Skin of body (tissue), 2 donors: ENCODE data around the gene SYT2. TPM values are rescaled to one million over a fixed set of nuclear protein-coding genes. Genes with fewer than 3 reads are reported as not detected.
A peak's percentile ranks its signal among the peaks of the same experiment; 100 is the strongest.
"Not testable (repeated sequence)": the region's sequence is repeated elsewhere in the genome, so short reads cannot be mapped to it uniquely, and the experiment has no call there.

Experiments used
- DNase-seq: peaks from one replicate; lab custom pipeline; 2025; lab: John Stamatoyannopoulos, UW
- total RNA-seq: library from RNA; depleted of rRNA; stranded (reverse); fragments of >200 nt; gene quantifications from one replicate; pipeline ENCODE4 v1.2.3, GENCODE V29; 2014

SYT2 gene
- total RNA-seq, 1 donor from 2014 or later, result 0.10 TPM

DNA sequence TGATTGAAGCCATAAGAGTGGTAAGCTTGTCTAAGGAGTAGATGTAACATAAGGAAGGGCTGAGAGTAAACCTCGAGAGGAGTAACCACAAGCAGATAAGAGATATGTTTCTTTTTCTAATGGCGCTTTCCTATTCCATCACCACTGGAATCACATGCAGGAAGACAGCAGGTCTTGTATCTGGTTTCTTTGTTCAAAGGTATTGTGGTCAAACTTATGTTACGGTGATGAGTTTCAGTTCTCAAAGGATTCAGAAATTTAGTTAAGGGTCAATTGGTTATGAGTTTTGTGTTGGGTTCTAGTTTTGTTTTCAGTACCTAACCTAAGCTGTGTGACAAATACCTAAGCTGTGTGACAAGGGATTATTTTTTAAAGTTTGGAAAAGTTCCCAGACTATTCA, 163.5 kb downstream of the SYT2 start:
- not testable (repeated sequence) for DNase-seq

- DNase-seq, result not testable (repeated sequence)
These were observed 163.9 kb downstream of the SYT2 start for GRCh38 chr1:202546377-202546776.

DNA sequence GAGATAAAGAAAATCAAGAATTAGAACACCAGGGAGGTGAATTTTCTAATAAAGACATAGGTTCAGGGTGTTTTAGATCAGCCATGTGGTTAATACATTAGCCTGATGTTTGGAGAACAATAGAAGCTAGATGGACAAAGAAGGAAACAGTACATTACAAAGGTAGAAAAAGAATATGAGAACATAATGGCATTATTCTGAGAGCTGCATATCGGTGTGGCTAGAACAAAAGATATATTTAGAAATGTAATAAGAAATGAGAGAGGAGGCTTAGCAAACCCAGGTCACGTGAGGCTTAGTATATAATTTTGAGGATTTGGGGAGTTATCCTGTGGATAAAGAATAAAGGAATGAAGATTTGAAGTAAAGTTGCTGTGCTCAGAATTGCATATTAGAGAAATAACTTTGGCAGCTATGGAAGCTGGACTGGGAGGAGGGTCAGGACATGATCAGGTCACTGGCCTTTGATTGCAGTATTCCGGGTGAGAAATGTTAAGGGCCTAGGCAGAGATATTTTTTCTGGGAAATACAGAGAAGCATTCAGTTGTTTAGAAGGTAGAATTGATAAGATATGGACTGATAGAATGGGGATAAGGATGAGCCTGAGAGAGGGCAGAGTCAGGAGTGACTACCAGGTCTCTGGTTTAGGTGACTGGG, 164.5 kb downstream of the SYT2 start:
- DNase-seq, result not testable (repeated sequence)

DNA sequence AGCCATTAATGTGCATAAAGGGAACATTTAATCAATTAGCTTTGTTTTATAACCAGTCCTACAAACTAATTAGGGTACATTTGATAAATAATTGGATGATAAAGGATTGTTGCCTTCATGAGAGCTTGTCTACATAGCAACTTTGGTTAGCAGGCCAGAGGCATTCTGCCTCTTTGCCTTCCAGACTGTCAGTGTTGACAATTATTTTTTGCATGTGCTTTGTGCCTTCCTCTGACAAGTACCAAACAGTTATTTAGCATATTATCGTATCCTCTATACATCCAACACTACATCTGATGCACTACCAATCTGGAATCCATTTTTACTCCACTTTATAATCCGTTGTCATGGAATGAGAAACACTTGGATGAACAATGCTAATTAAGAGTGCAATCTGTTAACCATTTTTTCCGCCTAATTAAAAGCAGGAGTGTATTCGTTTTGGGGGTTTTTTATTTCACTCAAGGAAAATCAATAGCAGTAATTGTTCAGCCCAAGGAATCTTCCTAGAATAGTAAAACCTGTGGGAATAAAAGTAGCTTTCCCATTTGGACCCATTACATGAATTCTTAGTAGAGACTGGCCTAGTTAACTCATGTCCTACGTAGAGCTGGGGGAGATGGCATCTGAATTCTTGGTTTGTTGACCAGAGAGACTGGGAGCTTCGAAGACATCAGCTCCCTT, 165.3 kb downstream of the SYT2 start:
- peak; percentile 61 for DNase-seq

GRCh38 chr1:202543537-202543936, 166.7 kb downstream of the SYT2 start:
- peak; percentile 68 for DNase-seq

DNA sequence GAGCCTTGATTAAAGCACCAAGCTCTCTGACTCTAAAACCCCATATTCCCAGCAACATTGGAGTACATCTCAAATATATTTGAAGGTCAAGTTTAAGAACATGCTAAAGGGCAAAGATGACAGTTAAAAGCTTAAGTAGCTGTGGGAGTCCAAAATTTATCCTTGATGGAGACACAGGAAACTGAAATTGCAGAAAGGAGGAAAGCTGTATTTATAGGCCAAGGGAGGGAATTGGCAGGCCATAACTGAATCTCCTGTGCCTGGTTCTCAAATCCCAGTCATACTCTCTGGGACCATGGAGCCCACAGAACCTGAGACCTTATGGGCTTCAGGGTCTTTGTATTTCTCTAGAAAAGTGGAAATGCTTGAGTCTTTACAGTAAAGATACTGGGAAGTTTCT, 167.8 kb downstream of the SYT2 start:
- not testable (repeated sequence) for DNase-seq

DNA sequence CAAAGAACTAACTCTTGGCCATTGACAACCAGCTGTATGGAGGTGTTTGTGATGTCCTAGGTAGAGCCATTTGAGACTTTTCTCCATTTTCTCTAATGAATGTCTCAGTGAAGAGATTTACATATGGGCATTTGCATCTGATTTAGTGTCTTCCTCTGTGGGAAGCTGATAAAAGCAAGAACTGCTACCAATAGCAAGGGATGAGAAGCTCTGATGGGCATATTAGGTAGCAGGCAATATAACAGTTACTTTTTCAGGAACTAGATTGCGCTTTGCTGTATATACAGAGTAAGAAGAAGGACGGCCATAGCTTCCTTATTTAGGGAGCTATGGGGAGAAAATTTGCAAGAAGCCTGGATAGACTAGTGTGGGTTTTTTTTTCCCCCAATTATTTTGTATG, 169.4 kb downstream of the SYT2 start:
- not testable (repeated sequence) for DNase-seq

Other genes with a start within 250 kb of the SYT2 start
- 170 TPM for gene KDM5B, start 98.0 kb upstream of the SYT2 start, total RNA-seq
- gene PCAT6, start 100.5 kb upstream of the SYT2 start, total RNA-seq, result not detected
- 4.8 TPM for gene RABIF, start 178.7 kb upstream of the SYT2 start, total RNA-seq
- 21.3 TPM for gene KLHL12, start 216.8 kb upstream of the SYT2 start, total RNA-seq
- gene ADIPOR1, start 247.9 kb upstream of the SYT2 start, total RNA-seq, result 95.8 TPM